ENCODE measurements around the gene SEMA5B. TPM values are rescaled to one million over a fixed set of nuclear protein-coding genes. Genes with fewer than 3 reads are reported as not detected.

Gene SEMA5B
- polyA plus RNA-seq, 1 donor (not counting 4 experiments of a cell fraction or from before 2014, with no cell fraction given), result 0.04 TPM

- no peak for DNase-seq (ENCODE audit: low read depth, low spot score)
- Histone ChIP-seq H3K27me3 (ENCODE audit: control insufficient read depth, extremely low read depth, insufficient read depth, low read length) (peaks cover 52% of the 10 kb centered on the region), H3K79me2 (ENCODE audit: control insufficient read depth, insufficient read depth, low read length) (no peaks in the 10 kb centered on the region), H3K4me2 (ENCODE audit: control insufficient read depth, extremely low read depth, insufficient read depth, low read depth, low read length) (no peak overlapping the region), H3K27ac (ENCODE audit: control insufficient read depth, insufficient read depth, low read length) (no peak overlapping the region), H2AFZ (ENCODE audit: control insufficient read depth, low read length) (no peak overlapping the region), H3K9me1 (ENCODE audit: control insufficient read depth, extremely low read depth, insufficient read depth, low read length) (no peaks in the 10 kb centered on the region), H3K4me3 (ENCODE audit: control insufficient read depth in 2 of 3, extremely low read depth in 1 of 3, insufficient read depth in 2 of 3, low read depth in 1 of 3, low read length in 3 of 3) (no peak overlapping the region), H4K20me1 (ENCODE audit: control insufficient read depth, extremely low read depth, insufficient read depth, low read length) (no peaks in the 10 kb centered on the region), H3K4me1 (ENCODE audit: control insufficient read depth, extremely low read depth, insufficient read depth, low read length) (peaks cover 3% of the 10 kb centered on the region), H3K9me3 (ENCODE audit: control insufficient read depth, low read depth, low read length) (no peaks in the 10 kb centered on the region), H3K36me3 (ENCODE audit: control insufficient read depth in 2 of 2, extremely low read depth in 1 of 2, insufficient read depth in 2 of 2, low read length in 2 of 2) (no peaks in the 10 kb centered on the region), H3K9ac (ENCODE audit: control insufficient read depth, extremely low read depth, insufficient read depth, low read length) (no peak overlapping the region)
- no peak for FAIRE-seq
- dilution Hi-C loops (cut with MboI; ENCODE audit: extremely low pct_ligation_motif_present, low sequenced_read_pairs), result no loop called here
- no peak for TF ChIP-seq EZH2 (IDR thresholded peaks at IDR 0.05; ENCODE audit: low read length)
- no peak for TF ChIP-seq CTCF (optimal IDR thresholded peaks at IDR 0.05 in 1 of 3, IDR thresholded peaks at IDR 0.05 in 1 of 3, conservative IDR thresholded peaks at IDR 0.05 in 1 of 3; ENCODE audit: extremely low read depth in 1 of 3, insufficient read depth in 2 of 3, low read length in 3 of 3)
Measured at GRCh38 chr3:122918576-122919290, 108.8 kb downstream of the SEMA5B start.

GRCh38 chr3:122917412-122917811, 110.2 kb downstream of the SEMA5B start:
- FAIRE-seq (no peak), DNase-seq (ENCODE audit: low read depth, low spot score) (no peak)
- Histone ChIP-seq H3K27me3 (ENCODE audit: control insufficient read depth, extremely low read depth, insufficient read depth, low read length) (peaks cover 55% of the 10 kb centered on the region), H3K9ac (ENCODE audit: control insufficient read depth, extremely low read depth, insufficient read depth, low read length) (no peak overlapping the region), H3K27ac (ENCODE audit: control insufficient read depth, insufficient read depth, low read length) (no peak overlapping the region), H4K20me1 (ENCODE audit: control insufficient read depth, extremely low read depth, insufficient read depth, low read length) (no peaks in the 10 kb centered on the region), H3K4me3 (ENCODE audit: control insufficient read depth in 2 of 3, extremely low read depth in 1 of 3, insufficient read depth in 2 of 3, low read depth in 1 of 3, low read length in 3 of 3) (no peak overlapping the region), H3K79me2 (ENCODE audit: control insufficient read depth, insufficient read depth, low read length) (no peaks in the 10 kb centered on the region), H3K9me3 (ENCODE audit: control insufficient read depth, low read depth, low read length) (no peaks in the 10 kb centered on the region), H3K36me3 (ENCODE audit: control insufficient read depth in 2 of 2, extremely low read depth in 1 of 2, insufficient read depth in 2 of 2, low read length in 2 of 2) (no peaks in the 10 kb centered on the region), H3K9me1 (ENCODE audit: control insufficient read depth, extremely low read depth, insufficient read depth, low read length) (no peaks in the 10 kb centered on the region), H3K4me1 (ENCODE audit: control insufficient read depth, extremely low read depth, insufficient read depth, low read length) (peaks cover 3% of the 10 kb centered on the region), H2AFZ (ENCODE audit: control insufficient read depth, low read length) (no peak overlapping the region), H3K4me2 (ENCODE audit: control insufficient read depth, extremely low read depth, insufficient read depth, low read depth, low read length) (no peak overlapping the region)
- dilution Hi-C loops (cut with MboI; ENCODE audit: extremely low pct_ligation_motif_present, low sequenced_read_pairs), result no loop called here
- TF ChIP-seq CTCF (optimal IDR thresholded peaks at IDR 0.05 in 1 of 3, IDR thresholded peaks at IDR 0.05 in 1 of 3, conservative IDR thresholded peaks at IDR 0.05 in 1 of 3; ENCODE audit: extremely low read depth in 1 of 3, insufficient read depth in 2 of 3, low read length in 3 of 3) (no peak), EZH2 (IDR thresholded peaks at IDR 0.05; ENCODE audit: low read length) (no peak)
